HG03066 (cell line): Measurements from ENCODE around the gene TCERG1.
"Not testable (repeated sequence)": the region's sequence is repeated elsewhere in the genome, so short reads cannot be mapped to it uniquely, and the experiment has no call there.

Experiments
- ATAC-seq: cut with Tn5 transposase; IDR thresholded peaks from one replicate; pipeline ENCODE4 v1.9.1; 2021; ENCODE audit warnings: low read depth; ENCODE audit not compliant: unreplicated experiment

TCERG1 gene

DNA sequence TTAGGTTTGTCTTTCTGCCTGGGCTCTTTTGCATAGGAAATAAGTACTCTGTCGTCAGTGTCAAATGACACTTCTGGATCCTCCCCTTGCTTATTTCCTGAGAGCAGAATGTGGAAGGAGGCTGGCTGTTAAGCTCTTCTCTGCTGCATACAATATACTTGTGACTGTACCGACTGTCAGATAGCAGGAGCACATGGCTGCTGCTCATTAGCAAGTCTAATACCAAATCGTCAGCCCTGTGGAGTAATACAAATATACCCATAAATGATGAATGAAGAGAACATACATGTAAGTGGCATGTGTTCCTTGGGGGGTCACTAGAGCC, 69.0 kb downstream of the TCERG1 start, which contains the start of gene GPR151:
TSS of gene GPR151 (minus strand) at position 40 of the 325 bp plus-strand sequence. CDS start 77 bp downstream, outside the sequence.
- no peak for ATAC-seq

DNA sequence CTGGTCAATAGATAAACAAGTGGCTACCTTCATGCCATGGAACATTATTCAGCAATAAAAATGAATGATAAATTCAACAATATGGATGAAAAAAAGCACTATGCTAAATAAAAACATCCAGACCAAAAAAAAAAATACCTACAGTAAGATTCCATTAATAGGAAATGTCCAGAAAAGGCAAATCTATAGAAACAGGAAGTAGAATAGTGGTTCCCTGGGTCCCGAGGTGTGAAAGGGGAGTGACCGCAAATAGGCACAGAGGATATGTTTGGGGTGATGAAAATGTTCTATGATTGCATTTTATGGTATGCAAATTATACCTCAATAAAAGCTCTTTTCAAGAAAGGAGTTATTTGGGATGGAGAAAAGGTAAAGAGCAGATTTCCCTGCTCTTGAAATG, 72.4 kb downstream of the TCERG1 start:
- no peak for ATAC-seq

DNA sequence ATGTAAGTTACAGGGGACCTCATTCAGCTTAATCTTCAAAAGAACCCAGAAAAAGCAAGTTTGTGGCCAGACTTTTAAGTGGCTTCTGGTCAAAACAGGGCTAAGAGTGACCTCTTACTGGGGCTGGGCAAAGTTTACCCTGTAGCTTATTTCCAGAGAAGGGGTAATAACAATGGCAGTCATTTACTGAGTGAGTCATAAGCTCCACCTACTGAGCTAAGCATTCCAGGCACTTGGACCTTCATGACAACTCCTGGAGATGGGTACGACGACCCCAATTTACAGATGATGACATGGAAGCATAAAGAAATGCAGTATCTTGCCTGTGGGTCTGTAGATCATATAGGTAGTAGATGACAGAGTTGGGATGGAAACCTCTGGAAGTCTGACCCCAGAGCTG, 73.6 kb downstream of the TCERG1 start:
- ATAC-seq, result no peak

DNA sequence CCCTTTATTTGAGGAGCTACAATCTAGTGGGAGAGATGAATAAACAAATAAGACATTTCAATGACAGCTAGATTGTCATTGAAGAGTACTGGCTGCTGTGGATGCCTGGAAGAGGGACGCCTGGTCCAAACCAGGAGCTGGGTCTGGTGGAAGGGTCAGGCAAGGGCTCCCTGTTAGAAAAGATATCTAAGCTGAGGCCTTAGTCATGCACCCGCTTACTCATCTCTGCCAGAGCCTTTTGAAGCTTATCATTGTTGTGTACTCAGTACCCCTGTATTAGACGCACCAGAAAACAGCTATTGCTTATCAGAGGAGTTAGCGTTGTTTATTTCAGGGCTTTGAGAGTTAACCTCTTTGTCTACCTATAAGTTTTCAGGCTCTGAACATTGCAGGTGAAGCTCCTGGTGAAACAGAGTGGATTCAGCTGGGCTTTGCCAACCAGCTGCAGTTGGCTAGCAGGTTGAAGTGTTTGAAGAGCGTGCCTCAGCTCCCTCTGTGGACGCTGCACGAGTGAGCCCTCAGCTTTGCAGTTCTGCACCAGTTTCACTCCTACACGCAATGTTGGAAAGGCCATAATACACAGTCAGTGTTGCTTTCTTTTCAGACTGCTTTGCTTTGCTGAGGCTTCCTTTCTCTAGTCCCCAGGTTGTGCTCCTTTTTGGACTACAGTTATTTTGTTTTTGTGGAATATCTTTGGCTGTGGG, 74.4 kb downstream of the TCERG1 start:
- ATAC-seq, result no peak

DNA sequence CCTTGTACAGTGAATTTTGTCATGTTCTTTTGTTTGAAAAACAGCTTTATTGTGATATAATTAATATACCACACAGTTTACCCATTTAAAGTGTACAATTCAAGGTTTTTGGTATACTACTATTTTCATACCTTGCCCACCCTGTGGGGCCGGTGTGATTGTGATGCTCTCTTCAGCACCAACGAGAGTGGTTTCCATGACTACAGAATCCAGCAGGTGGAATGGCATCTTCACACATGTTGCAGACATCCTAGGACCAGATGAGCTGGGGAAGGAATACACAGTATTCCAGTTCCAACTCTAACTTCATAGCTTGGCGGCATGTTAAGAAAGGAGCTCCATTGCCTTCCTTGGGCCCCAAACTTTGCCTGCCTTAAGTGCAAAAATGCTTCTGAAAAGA, 76.6 kb downstream of the TCERG1 start:
- ATAC-seq, result no peak

DNA sequence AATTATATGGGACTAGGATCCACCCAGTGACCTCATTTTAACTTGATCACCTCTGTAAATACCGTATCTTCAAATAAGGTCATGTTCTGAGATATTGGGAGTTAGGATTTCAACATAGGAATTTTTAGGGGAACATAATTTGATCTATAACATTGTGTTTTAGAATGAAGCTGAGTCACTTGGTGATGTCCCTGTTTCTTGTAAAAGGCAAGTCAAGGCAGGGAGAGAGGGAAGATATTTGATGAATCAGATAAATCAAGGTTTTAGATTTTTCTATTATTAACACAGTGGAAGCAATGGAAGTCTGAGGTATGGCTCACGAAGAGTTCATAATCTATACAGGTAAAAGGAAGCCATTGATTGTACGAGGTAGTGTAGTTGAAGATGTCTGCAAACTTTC, 80.7 kb downstream of the TCERG1 start:
- ATAC-seq, result no peak

DNA sequence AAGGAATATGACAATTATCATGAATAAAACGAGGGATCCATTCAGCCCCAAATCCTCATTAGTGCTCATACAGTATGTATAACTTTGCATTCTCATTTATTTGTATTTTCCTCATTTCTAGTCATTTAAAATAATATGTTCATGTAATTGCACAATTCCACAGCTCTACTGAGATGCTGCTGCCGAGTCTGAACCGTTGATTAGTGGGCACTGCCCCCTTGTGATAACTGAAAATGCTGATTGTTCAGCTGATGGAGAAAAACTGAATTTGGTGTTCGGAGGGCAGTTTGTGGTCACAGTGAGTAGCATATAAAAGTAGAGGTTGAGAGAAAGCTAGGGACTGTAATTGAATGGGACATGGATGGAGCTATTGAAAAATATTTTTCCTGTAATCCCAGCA, 81.1 kb downstream of the TCERG1 start:
- ATAC-seq, result no peak

DNA sequence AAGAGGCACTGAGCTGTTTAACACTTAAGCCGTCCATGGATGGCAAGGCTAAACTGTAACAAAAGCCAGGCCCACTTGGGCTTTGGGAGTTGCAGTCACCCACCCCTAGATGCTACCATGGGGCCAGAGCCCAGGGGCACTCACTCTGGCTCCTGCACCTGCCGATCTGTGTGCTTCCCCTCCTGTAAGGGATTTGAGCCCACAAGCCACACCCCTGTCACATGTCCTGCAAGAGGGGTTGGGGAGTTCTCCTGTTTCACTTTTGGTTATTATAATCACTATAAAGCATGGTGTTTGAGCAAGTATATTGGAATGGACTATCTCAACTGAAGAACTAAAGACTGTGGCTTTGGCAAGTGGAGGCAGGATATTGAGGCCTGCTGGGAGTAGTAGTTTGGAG, 82.9 kb downstream of the TCERG1 start:
- ATAC-seq, result peak; percentile 41

DNA sequence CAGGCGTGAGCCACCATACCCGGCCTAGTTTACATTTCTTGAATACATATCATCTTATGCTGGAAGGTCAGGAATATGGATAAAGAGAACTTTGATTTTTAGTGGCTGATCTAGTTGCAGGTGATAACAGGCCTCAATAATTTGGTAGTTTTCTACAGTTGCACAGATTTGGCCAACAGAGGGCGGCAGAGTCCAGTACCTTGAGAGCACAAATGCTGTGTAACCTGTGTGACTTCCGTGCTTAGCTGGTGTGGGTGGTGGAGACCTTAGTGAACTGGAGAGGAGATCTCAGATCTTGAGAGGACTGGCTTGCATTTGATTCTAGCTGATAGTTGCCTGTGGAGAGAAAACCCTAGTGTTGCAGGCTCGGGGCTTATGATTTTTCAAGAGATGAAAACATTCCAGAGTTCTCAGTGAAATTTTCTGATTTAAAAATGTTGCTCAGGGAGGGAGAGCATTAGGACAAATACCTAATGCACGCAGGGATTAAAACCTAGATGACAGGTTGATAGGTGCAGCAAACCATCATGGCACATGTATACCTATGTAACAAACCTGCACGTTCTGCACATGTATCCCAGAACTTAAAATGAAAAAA, 86.2 kb downstream of the TCERG1 start:
- ATAC-seq, result peak; percentile 98

DNA sequence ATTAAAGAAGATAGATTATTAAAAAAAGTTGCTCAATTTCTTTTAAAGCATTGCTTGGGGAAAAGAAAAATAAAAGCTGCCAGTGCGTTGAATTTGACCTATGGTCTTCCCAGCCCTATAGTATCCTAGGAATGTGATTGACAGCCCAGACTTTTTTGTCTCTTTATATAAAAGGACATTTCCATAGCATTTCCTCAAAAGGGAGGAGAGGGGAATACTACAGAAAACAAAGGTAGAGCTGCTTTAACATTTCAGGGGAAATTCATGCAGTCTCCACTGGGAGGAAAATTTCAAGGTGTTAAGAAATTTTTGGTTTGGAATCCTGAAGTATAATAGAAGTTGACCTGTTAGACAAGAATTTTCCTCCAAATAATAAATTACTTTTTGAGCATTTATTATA, 86.7 kb downstream of the TCERG1 start:
- no peak for ATAC-seq

DNA sequence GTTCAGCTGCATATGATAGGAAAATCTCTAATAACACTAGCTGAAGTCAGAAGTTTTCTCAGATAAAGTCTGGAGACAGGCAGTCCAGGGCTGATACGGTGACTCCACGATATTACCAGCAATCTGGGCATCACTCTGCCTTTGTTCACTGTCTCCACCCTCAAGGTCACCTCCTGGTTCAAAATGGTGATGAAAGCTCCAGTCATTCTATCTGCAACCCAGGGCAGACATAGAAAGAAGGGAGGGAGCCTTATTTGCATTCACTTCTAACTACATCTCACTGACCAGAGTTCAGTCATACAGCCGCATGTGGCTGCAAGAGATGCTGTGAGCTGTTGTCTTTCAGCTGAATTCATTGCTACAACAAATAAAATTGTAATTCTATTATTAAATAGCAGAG, 91.3 kb downstream of the TCERG1 start:
- ATAC-seq, result no peak

DNA sequence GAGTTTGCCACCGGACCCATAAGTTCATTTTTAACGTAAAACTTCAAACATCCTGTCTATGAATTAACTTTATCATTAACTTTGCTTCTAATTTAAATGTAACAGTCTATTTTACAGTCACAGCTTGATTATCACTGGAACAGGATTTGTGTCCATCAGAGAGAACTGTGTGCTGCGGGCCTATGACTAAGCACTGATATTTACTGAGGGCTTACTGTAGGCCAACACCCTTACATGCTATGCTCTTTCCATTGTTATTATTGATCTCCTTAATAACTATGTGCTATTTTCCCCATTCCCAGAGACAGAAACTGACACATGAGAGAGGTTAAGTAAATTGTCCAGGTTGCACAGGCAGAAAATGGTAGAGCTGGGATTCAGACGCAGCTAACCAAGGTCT, 92.8 kb downstream of the TCERG1 start:
- no peak for ATAC-seq

DNA sequence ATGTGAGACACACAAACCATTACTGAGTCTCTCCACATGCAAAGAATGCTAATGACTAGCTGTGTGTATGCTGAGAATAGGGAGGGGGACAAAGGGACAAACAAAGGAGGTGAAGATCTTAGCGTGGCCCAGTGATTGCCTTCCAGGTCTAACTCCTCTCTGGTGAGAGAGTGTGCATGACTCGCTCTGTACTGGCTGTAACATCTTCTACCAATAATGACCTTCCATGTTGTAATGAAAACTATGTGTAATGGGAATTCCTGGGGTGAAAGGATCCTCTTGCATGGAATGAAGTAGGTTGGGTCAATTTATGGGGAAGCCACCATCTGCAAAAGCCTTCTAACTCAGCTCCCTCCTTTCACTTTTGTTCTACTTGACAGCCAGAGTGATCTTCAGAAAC, 93.3 kb downstream of the TCERG1 start:
- ATAC-seq, result no peak

DNA sequence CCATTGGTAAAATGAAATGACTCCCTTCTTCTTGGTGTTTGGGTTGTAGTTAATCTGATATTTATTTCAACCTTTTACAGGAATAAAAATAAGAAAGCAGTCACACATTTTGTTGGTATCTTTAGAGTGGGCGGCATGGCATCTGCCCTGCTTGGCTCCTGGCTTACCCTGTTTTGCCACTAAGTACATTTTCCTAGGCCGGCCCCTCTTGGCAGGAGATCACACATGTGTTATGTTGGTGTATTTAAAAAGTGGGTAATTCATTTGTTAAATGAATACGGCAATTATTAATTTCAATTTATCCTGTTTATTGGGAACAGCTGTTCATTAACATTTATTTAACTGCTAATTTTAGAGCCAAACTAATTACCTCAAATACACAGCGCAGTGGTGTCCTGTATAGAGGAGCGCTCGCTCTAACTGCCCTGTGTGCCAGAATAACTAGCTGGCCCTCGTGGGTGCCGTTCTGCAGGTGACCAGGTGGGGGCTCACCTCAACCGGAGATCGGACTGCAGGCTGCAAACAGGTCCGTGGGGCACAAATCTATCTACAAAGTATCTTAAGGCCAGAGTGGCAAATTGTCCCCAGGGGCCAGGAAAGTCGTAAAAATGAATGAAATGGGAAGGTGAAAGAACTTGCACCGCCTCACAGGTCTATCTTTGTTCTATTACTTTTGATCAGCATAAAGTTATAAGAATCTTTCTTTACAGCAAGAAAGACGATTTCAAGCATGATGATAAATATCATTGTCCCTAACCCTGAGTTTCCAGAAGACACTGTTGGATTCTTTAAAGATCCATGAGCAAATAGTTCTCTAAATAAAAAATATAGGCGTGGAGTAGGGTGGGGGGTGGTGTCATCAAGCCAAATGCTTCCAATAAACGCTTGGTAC, 95.1 kb downstream of the TCERG1 start:
- peak; percentile 92 for ATAC-seq

DNA sequence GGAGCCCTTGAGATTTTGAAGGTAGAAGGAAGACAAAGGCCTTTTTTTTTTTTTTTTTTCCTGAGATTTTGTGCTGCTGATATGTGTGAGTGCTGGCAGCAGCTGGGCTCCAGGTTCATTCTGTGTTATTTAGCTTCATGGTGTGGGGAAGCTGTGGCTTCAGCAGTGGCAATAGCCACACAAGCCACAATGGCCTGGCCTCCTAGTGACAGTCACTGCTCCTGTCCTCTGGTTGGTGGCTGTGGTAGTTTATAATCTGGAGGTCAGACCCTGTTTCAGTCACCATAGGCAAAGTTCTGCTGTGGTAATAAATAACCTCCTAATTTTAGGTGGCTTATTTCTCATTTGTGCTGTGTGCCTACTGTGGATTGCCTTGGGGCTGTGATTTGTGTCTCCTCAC, 97.1 kb downstream of the TCERG1 start:
- no peak for ATAC-seq

DNA sequence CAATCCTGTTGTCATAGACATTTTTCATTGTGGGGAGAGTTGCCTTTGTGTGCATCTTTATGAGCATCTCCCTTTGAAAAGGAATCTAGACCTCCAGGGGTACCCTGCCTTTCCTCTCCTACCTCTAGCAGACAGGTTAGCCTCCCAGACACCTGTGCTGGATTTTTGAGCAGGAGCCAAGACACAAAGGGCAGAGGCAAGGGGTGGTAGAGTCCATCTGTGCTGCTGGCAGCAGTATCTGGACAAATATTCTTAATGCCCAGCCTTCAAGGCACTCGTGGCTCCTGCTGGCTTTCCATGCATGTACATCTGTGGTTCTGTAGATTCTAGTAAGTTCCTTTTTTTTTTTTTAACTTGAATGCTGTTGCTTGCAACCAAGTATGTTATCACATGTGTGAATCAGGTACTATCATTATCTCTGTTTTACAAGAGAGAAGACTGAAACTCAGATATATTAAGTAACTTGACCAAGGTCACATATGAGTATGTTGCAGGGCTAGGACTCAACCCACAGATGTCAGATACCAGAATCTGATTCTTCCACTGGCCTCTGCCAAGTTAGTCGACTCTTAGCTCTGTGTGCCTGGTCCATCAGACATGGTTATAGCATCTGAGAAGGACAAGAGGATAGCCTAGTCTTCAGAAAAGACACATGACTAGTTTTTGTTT, 101.8 kb downstream of the TCERG1 start:
- ATAC-seq, result no peak

DNA sequence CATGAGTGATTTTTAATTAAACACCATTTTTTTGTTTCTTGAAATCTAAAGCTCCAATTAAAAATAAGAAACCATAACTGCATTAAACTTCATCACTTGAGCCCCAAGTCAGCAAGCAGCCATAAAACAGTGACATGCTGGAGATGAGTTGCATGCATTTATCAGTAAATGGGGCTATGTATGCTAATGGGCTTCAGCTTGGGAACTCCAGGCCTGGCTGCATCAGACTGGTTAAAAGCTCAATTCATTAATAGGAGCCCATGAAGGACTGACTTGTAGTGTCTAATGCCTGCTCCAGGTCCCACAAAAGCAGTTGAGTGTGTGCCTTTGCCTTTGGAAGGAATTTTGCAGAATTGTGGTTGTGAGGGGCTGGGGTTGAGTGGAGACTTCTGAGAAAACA, 102.5 kb downstream of the TCERG1 start:
- ATAC-seq, result no peak

DNA sequence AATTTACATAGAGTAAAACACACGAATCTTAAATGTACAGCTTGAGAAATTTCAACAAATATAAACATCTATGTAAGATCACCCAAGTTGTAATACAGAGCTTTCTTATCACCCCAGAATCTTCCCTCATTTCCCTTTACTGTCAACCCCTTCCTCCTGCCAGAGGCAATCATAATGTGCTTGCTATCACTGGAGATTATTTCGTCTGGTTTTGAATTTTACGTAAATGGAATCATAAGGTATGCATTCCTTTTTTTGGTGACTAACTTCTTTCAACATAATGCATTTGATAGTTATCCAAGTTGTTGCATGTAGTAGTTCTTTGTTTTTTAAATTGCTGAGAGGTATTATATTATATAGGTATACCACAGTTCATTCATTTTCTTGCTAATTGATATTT, 106.3 kb downstream of the TCERG1 start:
- ATAC-seq, result no peak

DNA sequence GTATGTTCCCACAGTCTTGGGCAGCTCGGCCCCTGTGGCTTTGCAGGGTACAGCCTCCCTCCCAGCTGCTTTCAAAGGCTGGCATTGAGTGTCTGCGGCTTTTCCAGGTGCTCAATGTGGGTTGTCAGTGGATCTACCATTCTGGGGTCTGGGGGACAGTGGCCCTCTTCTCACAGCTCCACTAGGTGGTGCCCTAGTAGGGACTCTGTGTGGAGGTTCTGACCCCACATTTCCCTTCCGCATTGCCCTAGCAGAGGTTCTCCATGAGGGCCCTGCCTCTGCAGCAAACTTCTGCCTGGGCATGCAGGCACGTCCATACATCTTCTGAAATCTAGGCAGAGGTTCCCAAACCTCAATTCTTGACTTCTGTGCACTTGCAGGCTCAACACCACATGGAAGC, 109.8 kb downstream of the TCERG1 start:
- ATAC-seq, result not testable (repeated sequence)

DNA sequence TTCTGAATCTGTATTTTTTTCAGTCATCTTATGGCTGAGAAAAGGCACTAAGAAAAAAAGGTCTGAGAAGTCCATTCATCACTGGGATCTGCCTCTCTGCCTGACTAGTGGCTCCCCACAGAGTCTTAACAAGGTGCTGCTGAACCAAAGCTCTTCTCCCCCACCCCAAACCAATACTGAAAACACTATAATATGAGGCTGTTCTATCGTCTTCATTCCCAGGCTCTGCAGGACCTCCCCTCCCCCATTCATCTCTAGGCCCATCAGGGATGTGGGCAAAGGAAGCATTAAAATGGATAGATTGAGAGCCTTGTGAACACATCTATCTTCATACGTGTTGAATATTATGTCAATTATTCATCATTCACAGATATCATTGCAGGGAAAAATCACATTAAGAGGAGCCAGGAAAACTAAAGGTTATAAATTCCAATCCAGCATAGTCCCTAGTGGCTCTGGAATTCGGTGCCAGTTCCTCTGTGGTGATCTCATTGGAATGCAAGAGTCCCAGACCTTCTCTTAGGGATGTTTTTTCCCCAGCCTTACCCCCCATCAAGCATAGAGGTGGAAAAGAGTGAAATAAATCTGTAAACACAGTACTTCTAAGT, 113.2 kb downstream of the TCERG1 start:
- no peak for ATAC-seq
